ENCODE results near the gene SPATS2.

GRCh38 chr12:49336645-49337584 lies 30.3 kb upstream of the SPATS2 start, which contains the start of gene C1QL4:
- TF ChIP-seq CTCF (IDR thresholded peaks at IDR 0.05) (peak in 3 of 4 experiments; percentile 68 to 100 (median 82)), POLR2A (IDR thresholded peaks at IDR 0.05) (no peak)

All from gastroesophageal sphincter (tissue), 3 donors.